ENCODE data around the gene GNA14.

DNA sequence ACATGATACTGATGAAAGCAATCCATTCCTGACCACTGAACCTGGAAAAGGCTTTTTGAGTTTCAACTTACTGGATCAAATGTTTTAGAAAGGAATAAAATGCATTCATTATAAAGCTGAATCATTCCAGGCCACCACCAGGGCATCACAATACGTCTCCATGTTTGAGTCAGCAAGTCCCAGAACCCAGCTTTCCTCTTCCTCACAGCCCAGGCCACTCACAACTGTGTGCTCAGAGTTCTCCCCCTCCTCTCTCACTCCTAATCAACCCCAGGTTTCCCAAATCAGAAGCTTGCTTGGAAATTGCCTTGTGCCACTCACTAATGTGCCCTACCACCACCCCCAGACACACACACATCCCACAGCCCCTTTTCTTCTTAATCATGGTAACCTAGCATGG, 91.7 kb downstream of the GNA14 start:
- TF ChIP-seq, protein P1, sequence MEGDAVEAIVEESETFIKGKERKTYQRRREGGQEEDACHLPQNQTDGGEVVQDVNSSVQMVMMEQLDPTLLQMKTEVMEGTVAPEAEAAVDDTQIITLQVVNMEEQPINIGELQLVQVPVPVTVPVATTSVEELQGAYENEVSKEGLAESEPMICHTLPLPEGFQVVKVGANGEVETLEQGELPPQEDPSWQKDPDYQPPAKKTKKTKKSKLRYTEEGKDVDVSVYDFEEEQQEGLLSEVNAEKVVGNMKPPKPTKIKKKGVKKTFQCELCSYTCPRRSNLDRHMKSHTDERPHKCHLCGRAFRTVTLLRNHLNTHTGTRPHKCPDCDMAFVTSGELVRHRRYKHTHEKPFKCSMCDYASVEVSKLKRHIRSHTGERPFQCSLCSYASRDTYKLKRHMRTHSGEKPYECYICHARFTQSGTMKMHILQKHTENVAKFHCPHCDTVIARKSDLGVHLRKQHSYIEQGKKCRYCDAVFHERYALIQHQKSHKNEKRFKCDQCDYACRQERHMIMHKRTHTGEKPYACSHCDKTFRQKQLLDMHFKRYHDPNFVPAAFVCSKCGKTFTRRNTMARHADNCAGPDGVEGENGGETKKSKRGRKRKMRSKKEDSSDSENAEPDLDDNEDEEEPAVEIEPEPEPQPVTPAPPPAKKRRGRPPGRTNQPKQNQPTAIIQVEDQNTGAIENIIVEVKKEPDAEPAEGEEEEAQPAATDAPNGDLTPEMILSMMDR (conservative IDR thresholded peaks at IDR 0.05; ENCODE audit: low read length), result no peak
- no peak for TF ChIP-seq EZH2phosphoT487 (IDR thresholded peaks at IDR 0.05; ENCODE audit: borderline replicate concordance, low read depth, low read length)

Measured in OCI-LY7 (cell line).